HepG2 (cell line): ENCODE measurements around the gene GPATCH4. TPM values are rescaled to one million over a fixed set of nuclear protein-coding genes. Genes with fewer than 3 reads are reported as not detected.

Source experiments
- HNF4A ChIP-seq: sonication (generic); formaldehyde crosslinking; IDR thresholded peaks from 2 replicates; pipeline ENCODE4 v1.4.0; 2020; ENCODE audit warnings: missing genetic modification reagents
- KIAA2018 ChIP-seq: sonication (generic); formaldehyde crosslinking; IDR thresholded peaks from 2 replicates; pipeline ENCODE4 v1.5.0; 2020; ENCODE audit warnings: mild to moderate bottlenecking, missing genetic modification reagents, borderline replicate concordance
- ZBTB25 ChIP-seq: IDR thresholded peaks from 2 replicates; pipeline ENCODE4 v1.6.1; 2018; ENCODE audit warnings: missing genetic modification reagents
- ZNF564 ChIP-seq: sonication (generic); formaldehyde crosslinking; IDR thresholded peaks from 2 replicates; pipeline ENCODE4 v1.8.1; 2023; ENCODE audit warnings: mild to moderate bottlenecking, missing genetic modification reagents
- polyA plus RNA-seq, 8 experiments: library from polyadenylated mRNA; depleted of rRNA in 3 of 8; stranded (reverse) in 7 of 8; unstranded in 1 of 8; fragments of >200 nt; fragmentation: Illumina TruSeq in 4 of 8; extraction: Trizol in 4 of 8; gene quantifications; 2 replicates each; pipeline versions ENCODE4 v1.2.1 to v1.2.3, GENCODE V29; 2011 to 2016; ENCODE audit warnings: low read depth in 4 of 8, missing spikeins in 1 of 8, mixed read lengths in 1 of 8; ENCODE audit not compliant: insufficient read depth in 1 of 8
- total RNA-seq, 5 experiments: library from RNA; depleted of rRNA; stranded (reverse); fragments of >200 nt; fragmentation: Illumina TruSeq; extraction: Trizol; gene quantifications; 2 replicates each; pipeline ENCODE4 v1.2.3, GENCODE V29; 2016; ENCODE audit warnings: low read depth in 1 of 5

The GPATCH4 gene
- total and polyA plus RNA-seq, 2 of the 13 experiments (the other 11 are each of a cell fraction or from before 2014, with no cell fraction given), result 19.2 to 37.9 TPM

DNA sequence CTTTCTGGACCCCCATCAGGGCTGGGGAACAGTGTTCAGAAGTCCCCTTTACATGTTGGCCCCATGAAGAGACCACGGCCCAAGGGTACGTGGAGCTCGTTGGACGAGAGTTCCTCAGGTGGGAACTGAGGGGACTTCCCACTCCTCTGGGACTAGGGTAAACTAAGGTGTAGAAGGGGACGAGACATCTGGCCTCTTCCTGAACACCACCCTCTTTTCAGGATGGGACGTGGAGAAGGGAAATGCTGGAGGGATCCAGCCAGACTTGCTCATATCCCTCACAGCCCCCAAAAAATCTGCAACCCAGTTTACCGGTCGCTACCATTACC, 7.7 kb downstream of the GPATCH4 start (continued):
- TF ChIP-seq KIAA2018 (CRISPR knock-in tag) (no peak), ZBTB25 (CRISPR knock-in tag) (no peak), HNF4A (CRISPR knock-in tag) (no peak), ZNF564 (CRISPR knock-in tag) (no peak)
